HepG2 (cell line): ENCODE data around the gene ARHGAP35. TPM values are rescaled to one million over a fixed set of nuclear protein-coding genes. Genes with fewer than 3 reads are reported as not detected.

Experiments
- AKAP8 ChIP-seq: sonication (generic); formaldehyde crosslinking; IDR thresholded peaks from 2 replicates; pipeline ENCODE4 v1.5.1; 2020; ENCODE audit warnings: mild to moderate bottlenecking, missing genetic modification reagents
- KMT2B ChIP-seq: IDR thresholded peaks from 2 replicates; pipeline ENCODE4 v1.6.1; 2016; ENCODE audit warnings: missing genetic modification reagents, missing compliant biosample characterization
- POLR2G ChIP-seq: fragments of 200-400 bp; formaldehyde crosslinking; IDR thresholded peaks from 2 replicates; pipeline ENCODE4 v1.6.1; 2018; ENCODE audit warnings: mild to moderate bottlenecking, low read depth, low read length, moderate library complexity
- RFX1 ChIP-seq: fragments of 450-650 bp; IDR thresholded peaks from 2 replicates; pipeline ENCODE4 v1.6.1; 2017
- ZBTB1 ChIP-seq: sonication (generic); formaldehyde crosslinking; IDR thresholded peaks from 2 replicates; pipeline ENCODE4 v1.4.0; 2020; ENCODE audit warnings: missing genetic modification reagents, borderline replicate concordance
- ZNF138 ChIP-seq: sonication (generic); formaldehyde crosslinking; IDR thresholded peaks from 2 replicates; pipeline ENCODE4 v1.5.0; 2020; ENCODE audit warnings: mild to moderate bottlenecking, low read depth, missing genetic modification reagents
- polyA plus RNA-seq, 8 experiments: library from polyadenylated mRNA; depleted of rRNA in 3 of 8; stranded (reverse) in 7 of 8; unstranded in 1 of 8; fragments of >200 nt; fragmentation: Illumina TruSeq in 4 of 8; extraction: Trizol in 4 of 8; gene quantifications; 2 replicates each; pipeline versions ENCODE4 v1.2.1 to v1.2.3, GENCODE V29; 2011 to 2016; ENCODE audit warnings: low read depth in 4 of 8, missing spikeins in 1 of 8, mixed read lengths in 1 of 8; ENCODE audit not compliant: insufficient read depth in 1 of 8
- total RNA-seq, 5 experiments: library from RNA; depleted of rRNA; stranded (reverse); fragments of >200 nt; fragmentation: Illumina TruSeq; extraction: Trizol; gene quantifications; 2 replicates each; pipeline ENCODE4 v1.2.3, GENCODE V29; 2016; ENCODE audit warnings: low read depth in 1 of 5
- TF ChIP-seq, protein P1 (sequence below): sonication (generic); formaldehyde crosslinking; IDR thresholded peaks from 2 replicates; pipeline ENCODE4 v1.4.0; 2020; ENCODE audit warnings: missing genetic modification reagents
- TF ChIP-seq, protein P2 (sequence below): IDR thresholded peaks from 2 replicates; pipeline ENCODE4 v1.6.1; 2016; ENCODE audit warnings: low read depth, missing genetic modification reagents, missing compliant biosample characterization
- TF ChIP-seq, protein P3 (sequence below): sonication (generic); formaldehyde crosslinking; IDR thresholded peaks from 2 replicates; pipeline ENCODE4 v1.5.1; 2020; ENCODE audit warnings: missing genetic modification reagents, mild to moderate bottlenecking, borderline replicate concordance
- TF ChIP-seq, protein P4 (sequence below): sonication (generic); formaldehyde crosslinking; IDR thresholded peaks from 2 replicates; pipeline ENCODE4 v1.5.1; 2020; ENCODE audit warnings: mild to moderate bottlenecking, missing genetic modification reagents, borderline replicate concordance

ARHGAP35 gene
- total and polyA plus RNA-seq, 2 of the 13 experiments (the other 11 are each of a cell fraction or from before 2014, with no cell fraction given) = 30.1 to 30.2 TPM

DNA sequence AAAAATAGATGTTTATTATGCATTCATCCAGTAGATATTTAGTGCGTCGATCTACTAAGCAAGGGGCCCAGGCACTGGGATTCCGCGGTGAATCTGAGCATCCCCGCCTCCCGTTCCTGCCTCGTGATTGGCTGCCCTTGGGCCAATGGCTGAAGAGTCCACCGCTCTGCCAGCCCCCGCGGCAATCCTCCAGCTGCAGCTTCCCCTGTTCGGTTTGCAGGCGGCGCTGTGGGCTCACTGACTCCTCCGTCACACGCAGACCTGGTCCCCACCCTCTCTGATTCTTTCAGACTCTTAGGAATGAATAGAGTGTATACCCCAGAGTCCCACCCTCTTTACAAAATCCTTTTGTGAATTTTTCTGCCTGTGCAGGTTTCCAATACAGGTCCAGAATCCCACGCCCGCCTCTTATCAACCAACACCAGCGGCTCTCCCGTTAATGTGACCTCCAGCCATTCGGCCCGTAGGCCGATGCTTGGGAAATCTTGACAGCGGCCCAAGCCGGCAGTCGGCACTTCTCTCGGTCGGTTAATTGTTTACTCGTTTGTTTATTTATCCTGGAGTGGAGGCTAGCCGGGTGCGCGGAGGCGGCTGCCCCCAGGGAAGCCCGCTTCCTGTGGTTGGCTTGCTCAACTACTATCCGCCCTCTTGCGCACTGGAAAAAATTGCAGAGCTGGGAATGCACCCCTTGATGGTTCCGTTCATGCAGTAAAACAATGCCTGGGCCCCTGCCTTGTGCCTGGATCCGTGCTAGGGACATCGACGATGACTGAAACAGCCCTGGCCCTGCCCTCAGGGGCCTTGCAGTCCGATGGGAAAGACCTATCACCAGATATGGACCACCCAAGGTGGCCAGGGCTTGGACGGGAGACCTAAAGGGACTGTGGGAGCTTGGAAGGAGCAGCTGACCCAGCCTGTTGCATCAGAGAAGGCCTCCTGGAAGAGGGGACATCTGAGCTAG is 4.5 kb upstream of the ARHGAP35 start (continued):
- TF ChIP-seq, protein P1, sequence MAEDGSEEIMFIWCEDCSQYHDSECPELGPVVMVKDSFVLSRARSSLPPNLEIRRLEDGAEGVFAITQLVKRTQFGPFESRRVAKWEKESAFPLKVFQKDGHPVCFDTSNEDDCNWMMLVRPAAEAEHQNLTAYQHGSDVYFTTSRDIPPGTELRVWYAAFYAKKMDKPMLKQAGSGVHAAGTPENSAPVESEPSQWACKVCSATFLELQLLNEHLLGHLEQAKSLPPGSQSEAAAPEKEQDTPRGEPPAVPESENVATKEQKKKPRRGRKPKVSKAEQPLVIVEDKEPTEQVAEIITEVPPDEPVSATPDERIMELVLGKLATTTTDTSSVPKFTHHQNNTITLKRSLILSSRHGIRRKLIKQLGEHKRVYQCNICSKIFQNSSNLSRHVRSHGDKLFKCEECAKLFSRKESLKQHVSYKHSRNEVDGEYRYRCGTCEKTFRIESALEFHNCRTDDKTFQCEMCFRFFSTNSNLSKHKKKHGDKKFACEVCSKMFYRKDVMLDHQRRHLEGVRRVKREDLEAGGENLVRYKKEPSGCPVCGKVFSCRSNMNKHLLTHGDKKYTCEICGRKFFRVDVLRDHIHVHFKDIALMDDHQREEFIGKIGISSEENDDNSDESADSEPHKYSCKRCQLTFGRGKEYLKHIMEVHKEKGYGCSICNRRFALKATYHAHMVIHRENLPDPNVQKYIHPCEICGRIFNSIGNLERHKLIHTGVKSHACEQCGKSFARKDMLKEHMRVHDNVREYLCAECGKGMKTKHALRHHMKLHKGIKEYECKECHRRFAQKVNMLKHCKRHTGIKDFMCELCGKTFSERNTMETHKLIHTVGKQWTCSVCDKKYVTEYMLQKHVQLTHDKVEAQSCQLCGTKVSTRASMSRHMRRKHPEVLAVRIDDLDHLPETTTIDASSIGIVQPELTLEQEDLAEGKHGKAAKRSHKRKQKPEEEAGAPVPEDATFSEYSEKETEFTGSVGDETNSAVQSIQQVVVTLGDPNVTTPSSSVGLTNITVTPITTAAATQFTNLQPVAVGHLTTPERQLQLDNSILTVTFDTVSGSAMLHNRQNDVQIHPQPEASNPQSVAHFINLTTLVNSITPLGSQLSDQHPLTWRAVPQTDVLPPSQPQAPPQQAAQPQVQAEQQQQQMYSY (CRISPR knock-in tag) = 0 out of 2 replicates have a peak, but pooled peaks have one; percentile 21
- TF ChIP-seq RFX1 (no peak), ZNF138 (CRISPR knock-in tag) (no peak), KMT2B (peak; percentile 12; the same call in 1 of the 2 replicates), ZBTB1 (CRISPR knock-in tag) (no peak), AKAP8 (CRISPR knock-in tag) (no peak), POLR2G (peak; percentile 47; the same call in 1 of the 2 replicates)
- TF ChIP-seq, protein P2, sequence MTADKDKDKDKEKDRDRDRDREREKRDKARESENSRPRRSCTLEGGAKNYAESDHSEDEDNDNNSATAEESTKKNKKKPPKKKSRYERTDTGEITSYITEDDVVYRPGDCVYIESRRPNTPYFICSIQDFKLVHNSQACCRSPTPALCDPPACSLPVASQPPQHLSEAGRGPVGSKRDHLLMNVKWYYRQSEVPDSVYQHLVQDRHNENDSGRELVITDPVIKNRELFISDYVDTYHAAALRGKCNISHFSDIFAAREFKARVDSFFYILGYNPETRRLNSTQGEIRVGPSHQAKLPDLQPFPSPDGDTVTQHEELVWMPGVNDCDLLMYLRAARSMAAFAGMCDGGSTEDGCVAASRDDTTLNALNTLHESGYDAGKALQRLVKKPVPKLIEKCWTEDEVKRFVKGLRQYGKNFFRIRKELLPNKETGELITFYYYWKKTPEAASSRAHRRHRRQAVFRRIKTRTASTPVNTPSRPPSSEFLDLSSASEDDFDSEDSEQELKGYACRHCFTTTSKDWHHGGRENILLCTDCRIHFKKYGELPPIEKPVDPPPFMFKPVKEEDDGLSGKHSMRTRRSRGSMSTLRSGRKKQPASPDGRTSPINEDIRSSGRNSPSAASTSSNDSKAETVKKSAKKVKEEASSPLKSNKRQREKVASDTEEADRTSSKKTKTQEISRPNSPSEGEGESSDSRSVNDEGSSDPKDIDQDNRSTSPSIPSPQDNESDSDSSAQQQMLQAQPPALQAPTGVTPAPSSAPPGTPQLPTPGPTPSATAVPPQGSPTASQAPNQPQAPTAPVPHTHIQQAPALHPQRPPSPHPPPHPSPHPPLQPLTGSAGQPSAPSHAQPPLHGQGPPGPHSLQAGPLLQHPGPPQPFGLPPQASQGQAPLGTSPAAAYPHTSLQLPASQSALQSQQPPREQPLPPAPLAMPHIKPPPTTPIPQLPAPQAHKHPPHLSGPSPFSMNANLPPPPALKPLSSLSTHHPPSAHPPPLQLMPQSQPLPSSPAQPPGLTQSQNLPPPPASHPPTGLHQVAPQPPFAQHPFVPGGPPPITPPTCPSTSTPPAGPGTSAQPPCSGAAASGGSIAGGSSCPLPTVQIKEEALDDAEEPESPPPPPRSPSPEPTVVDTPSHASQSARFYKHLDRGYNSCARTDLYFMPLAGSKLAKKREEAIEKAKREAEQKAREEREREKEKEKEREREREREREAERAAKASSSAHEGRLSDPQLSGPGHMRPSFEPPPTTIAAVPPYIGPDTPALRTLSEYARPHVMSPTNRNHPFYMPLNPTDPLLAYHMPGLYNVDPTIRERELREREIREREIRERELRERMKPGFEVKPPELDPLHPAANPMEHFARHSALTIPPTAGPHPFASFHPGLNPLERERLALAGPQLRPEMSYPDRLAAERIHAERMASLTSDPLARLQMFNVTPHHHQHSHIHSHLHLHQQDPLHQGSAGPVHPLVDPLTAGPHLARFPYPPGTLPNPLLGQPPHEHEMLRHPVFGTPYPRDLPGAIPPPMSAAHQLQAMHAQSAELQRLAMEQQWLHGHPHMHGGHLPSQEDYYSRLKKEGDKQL (CRISPR knock-in tag) = no peak
- TF ChIP-seq, protein P3, sequence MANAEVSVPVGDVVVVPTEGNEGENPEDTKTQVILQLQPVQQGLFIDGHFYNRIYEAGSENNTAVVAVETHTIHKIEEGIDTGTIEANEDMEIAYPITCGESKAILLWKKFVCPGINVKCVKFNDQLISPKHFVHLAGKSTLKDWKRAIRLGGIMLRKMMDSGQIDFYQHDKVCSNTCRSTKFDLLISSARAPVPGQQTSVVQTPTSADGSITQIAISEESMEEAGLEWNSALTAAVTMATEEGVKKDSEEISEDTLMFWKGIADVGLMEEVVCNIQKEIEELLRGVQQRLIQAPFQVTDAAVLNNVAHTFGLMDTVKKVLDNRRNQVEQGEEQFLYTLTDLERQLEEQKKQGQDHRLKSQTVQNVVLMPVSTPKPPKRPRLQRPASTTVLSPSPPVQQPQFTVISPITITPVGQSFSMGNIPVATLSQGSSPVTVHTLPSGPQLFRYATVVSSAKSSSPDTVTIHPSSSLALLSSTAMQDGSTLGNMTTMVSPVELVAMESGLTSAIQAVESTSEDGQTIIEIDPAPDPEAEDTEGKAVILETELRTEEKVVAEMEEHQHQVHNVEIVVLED = peak; percentile 49; the same call in 1 of the 2 replicates
- TF ChIP-seq, protein P4, sequence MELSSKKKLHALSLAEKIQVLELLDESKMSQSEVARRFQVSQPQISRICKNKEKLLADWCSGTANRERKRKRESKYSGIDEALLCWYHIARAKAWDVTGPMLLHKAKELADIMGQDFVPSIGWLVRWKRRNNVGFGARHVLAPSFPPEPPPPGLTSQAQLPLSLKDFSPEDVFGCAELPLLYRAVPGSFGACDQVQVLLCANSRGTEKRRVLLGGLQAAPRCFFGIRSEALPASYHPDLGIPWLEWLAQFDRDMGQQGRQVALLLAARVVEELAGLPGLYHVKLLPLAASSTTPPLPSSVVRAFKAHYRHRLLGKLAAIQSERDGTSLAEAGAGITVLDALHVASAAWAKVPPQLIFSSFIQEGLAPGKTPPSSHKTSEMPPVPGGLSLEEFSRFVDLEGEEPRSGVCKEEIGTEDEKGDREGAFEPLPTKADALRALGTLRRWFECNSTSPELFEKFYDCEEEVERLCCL (CRISPR knock-in tag) = peak; percentile 72; the same call in 1 of the 2 replicates
